Thoracic aorta (tissue), 2 donors: ENCODE measurements around the gene DLGAP4. TPM values are rescaled to one million over a fixed set of nuclear protein-coding genes. Genes with fewer than 3 reads are reported as not detected.

ENCODE experiments used
- ATAC-seq: fragments of 150-250 bp; one replicate; pipeline ENCODE4 v1.8.0; 2017; ENCODE audit warnings: low read depth; ENCODE audit not compliant: insufficient number of reproducible peaks, low FRiP score
- DNase-seq: peaks from one replicate; pipeline ENCODE4 v3.0.0-alpha.2; 2020; ENCODE audit warnings: low spot score
- H3K27ac ChIP-seq, 2 donors: fragments of 200-600 bp; sonication (generic); 1 replicate in 1 of 2; 2 replicates in 1 of 2; pipeline ENCODE4 v1.5.1; 2016; ENCODE audit warnings: mild to moderate bottlenecking in 2 of 2, moderate library complexity in 2 of 2
- H3K27me3 ChIP-seq: fragments of 200-600 bp; sonication (generic); replicated peaks from 2 replicates; pipeline ENCODE4 v1.6.0; 2016; ENCODE audit warnings: mild to moderate bottlenecking; ENCODE audit not compliant: insufficient read depth
- H3K36me3 ChIP-seq: fragments of 200-600 bp; sonication (generic); one replicate; pipeline ENCODE4 v1.5.1; 2016
- H3K4me1 ChIP-seq, 2 donors: fragments of 200-600 bp; sonication (generic); 1 replicate in 1 of 2; 2 replicates in 1 of 2; pipeline versions ENCODE4 v1.5.1 to v1.6.0; 2016; ENCODE audit warnings: low read depth in 2 of 2, mild to moderate bottlenecking in 1 of 2; ENCODE audit not compliant: control insufficient read depth in 1 of 2
- H3K4me3 ChIP-seq: fragments of 200-600 bp; sonication (generic); 2 replicates; pipeline ENCODE4 v1.5.1; 2016; ENCODE audit warnings: mild to moderate bottlenecking
- H3K9me3 ChIP-seq: fragments of 200-600 bp; sonication (generic); 2 replicates; pipeline ENCODE4 v1.5.1; 2016
- total RNA-seq, 2 donors: library from RNA; depleted of rRNA; stranded (reverse); fragments of >200 nt; gene quantifications; one replicate each; pipeline versions ENCODE4 v1.1.0 to v1.2.3, GENCODE V29; 2016
- TF ChIP-seq, protein P1 (sequence below): fragments of 200-600 bp; sonication (generic); IDR thresholded peaks from one replicate; pipeline ENCODE4 v1.5.1; 2019; ENCODE audit warnings: antibody characterized with exemption

Gene DLGAP4
- total RNA-seq, 2 donors from 2014 or later: 66.2 to 105 TPM

GRCh38 chr20:36336204-36336603 lies 30.1 kb downstream of the DLGAP4 start:
- H3K27me3 ChIP-seq: no peaks in the 10 kb centered on the region

GRCh38 chr20:36336954-36337704 lies 31.0 kb downstream of the DLGAP4 start:
- TF ChIP-seq, protein P1, sequence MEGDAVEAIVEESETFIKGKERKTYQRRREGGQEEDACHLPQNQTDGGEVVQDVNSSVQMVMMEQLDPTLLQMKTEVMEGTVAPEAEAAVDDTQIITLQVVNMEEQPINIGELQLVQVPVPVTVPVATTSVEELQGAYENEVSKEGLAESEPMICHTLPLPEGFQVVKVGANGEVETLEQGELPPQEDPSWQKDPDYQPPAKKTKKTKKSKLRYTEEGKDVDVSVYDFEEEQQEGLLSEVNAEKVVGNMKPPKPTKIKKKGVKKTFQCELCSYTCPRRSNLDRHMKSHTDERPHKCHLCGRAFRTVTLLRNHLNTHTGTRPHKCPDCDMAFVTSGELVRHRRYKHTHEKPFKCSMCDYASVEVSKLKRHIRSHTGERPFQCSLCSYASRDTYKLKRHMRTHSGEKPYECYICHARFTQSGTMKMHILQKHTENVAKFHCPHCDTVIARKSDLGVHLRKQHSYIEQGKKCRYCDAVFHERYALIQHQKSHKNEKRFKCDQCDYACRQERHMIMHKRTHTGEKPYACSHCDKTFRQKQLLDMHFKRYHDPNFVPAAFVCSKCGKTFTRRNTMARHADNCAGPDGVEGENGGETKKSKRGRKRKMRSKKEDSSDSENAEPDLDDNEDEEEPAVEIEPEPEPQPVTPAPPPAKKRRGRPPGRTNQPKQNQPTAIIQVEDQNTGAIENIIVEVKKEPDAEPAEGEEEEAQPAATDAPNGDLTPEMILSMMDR: no peak
- H3K36me3 ChIP-seq: no peaks in the 10 kb centered on the region
- no peaks in the 10 kb centered on the region for H3K27me3 ChIP-seq
- H3K4me3 ChIP-seq: no peak overlapping the region
- no peaks in the 10 kb centered on the region for H3K4me1 ChIP-seq
- no peaks in the 10 kb centered on the region for H3K9me3 ChIP-seq
- H3K27ac ChIP-seq: no peak overlapping the region
- ATAC-seq (no peak), DNase-seq (no peak)

More at GRCh38 chr20:36336204-36336603, 30.1 kb downstream of the DLGAP4 start:
- TF ChIP-seq, protein P1: no peak
- Histone ChIP-seq H3K4me1 (no peaks in the 10 kb centered on the region), H3K36me3 (no peaks in the 10 kb centered on the region), H3K4me3 (no peak overlapping the region), H3K27ac (no peak overlapping the region), H3K9me3 (no peaks in the 10 kb centered on the region)
- DNase-seq (no peak), ATAC-seq (no peak)

DNA sequence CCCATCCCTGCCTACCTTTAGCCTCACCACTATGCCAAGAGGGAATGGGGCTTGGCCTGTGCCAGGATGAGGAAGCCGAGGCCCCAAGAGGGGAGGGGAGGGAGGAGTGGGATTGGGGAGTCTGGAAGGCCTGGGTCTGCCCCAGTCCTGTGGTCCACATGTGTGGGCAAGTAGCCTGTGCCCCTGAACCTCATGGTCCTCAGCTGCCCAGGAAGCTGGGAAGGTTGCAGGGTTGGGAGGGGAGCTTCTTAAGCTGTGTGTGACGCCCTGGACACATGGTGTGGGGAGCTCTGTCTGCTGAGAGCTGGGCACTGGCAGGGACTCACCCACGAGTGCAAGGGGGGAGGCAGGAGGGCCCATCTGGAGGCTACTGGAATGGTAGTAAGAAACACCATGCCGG lies 31.7 kb downstream of the DLGAP4 start:
- H3K4me3 ChIP-seq: no peak overlapping the region
- H3K27ac ChIP-seq: no peak overlapping the region
- H3K36me3 ChIP-seq: no peaks in the 10 kb centered on the region
- H3K27me3 ChIP-seq: no peaks in the 10 kb centered on the region
- ATAC-seq (no peak), DNase-seq (no peak)
- TF ChIP-seq, protein P1: no peak
- H3K9me3 ChIP-seq: no peaks in the 10 kb centered on the region
- no peaks in the 10 kb centered on the region for H3K4me1 ChIP-seq

DNA sequence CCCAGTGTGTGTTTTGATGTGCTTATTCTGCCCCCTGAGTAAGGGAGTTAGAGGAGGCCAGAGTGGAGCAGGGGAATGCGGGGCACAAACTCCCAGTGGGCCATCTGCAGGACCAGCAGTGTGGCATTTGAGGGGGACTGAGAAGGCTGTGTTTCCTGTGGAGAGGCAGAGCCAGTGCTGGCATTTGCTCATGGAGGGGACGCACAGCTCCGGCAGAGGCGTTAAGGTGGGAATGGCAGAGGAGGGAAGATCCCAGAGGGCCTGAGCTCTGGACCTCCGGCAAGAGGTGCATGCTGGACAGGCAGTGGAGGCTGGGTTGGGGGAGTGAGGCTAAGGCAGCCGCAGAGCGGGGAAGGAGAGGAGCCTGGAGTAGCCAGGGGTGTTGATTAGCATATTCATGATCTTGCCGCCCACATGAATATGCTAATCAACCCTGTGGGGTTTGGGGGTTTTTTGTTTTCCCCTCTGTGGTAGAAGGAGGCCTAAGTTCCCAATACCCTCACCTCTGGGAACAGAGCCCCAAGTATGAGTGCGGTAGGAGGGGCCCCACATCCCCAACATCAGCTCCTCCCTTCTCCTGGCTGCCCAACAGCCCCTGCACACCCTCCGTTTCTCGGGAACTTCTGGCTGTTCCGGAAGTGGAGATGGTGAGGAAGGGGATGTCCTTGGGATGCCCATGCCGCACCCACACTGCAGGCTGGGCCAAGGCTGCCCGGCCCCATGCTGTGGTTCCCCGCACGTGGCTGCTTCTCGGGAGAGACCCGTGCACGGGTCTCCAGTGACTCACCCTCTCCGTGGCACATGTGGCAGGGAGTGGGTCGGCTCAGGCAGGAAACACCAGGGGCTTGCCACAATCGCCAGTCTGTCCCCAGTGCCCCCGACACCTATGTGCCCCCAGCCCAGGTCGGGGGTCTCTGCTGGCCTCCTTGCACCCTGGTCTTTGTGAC lies 33.8 kb downstream of the DLGAP4 start:
- Histone ChIP-seq H3K4me1 (no peaks in the 10 kb centered on the region), H3K9me3 (no peaks in the 10 kb centered on the region), H3K27ac (no peak overlapping the region), H3K27me3 (no peaks in the 10 kb centered on the region), H3K4me3 (no peak overlapping the region), H3K36me3 (no peaks in the 10 kb centered on the region)
- DNase-seq (no peak), ATAC-seq (no peak)
- TF ChIP-seq, protein P1: no peak

GRCh38 chr20:36340593-36340990 lies 34.5 kb downstream of the DLGAP4 start:
- Histone ChIP-seq H3K4me1 (no peaks in the 10 kb centered on the region), H3K4me3 (no peak overlapping the region), H3K27ac (no peak overlapping the region), H3K27me3 (no peaks in the 10 kb centered on the region), H3K9me3 (no peaks in the 10 kb centered on the region), H3K36me3 (no peaks in the 10 kb centered on the region)
- TF ChIP-seq, protein P1: no peak
- DNase-seq (no peak), ATAC-seq (no peak)
